ENCODE results near the gene ZNF652.

DNA sequence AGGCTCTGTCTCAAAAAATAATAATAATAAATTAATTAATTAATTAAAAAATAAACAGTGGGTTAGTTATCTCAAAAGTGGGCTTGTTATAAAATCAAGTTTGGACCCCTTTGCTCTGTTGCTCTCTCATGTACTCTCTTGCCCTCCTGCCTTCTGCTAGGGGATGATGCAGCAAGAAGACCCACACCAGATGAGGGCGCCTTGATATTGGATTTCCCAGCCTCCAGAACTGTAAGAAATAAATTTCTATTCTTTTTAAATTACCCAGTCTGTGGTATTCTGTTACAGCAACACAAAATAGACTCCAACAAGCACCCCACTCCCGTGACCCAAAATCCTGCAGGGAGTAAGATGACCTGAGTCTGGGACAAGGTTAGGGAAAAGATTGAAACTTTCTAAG is 2.1 kb upstream of the ZNF652 start:
- TF ChIP-seq CTCF (IDR thresholded peaks at IDR 0.05), result no peak
- no peak for TF ChIP-seq POLR2A (IDR thresholded peaks at IDR 0.05)

All from lower leg skin (tissue), 3 donors.